DND-41 (cell line): ENCODE data around the gene FAM83F.

Experiments
- CTCF ChIP-seq: IDR thresholded peaks from 2 replicates; pipeline ENCODE4 v1.5.1; 2012; ENCODE audit warnings: borderline replicate concordance, low read length, moderate library complexity, mild to moderate bottlenecking; ENCODE audit not compliant: poor library complexity, severe bottlenecking; ENCODE audit errors: extremely low read depth
- EZH2 ChIP-seq: IDR thresholded peaks from 3 replicates; pipeline ENCODE4 v1.6.1; 2012; ENCODE audit warnings: borderline replicate concordance, low read depth, mild to moderate bottlenecking, moderate library complexity, low read length, inconsistent platforms; ENCODE audit not compliant: severe bottlenecking

DNA sequence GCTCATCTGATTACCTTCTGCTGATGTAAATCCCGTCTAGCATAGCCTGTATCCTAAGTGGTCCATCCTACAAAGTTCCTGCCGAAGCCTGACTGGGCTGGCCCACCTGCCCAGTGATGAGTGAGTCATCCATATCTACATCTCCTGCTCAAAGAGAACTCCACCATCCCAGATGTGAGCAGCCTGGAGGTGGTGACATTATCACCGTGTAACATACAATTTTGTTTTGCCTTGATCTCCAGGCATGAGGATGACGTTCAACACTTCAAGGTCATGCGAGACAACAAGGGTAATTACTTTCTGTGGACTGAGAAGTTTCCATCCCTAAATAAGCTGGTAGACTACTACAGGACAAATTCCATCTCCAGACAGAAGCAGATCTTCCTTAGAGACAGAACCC, 29.0 kb upstream of the FAM83F start:
- no peak for TF ChIP-seq CTCF
- no peak for TF ChIP-seq EZH2
